GM23338 (cell line): Measurements from ENCODE around the gene LNPEP. TPM values are rescaled to one million over a fixed set of nuclear protein-coding genes. Genes with fewer than 3 reads are reported as not detected.

ENCODE experiments used
- ATAC-seq: fragments of 200-7000 bp; cut with Tn5 transposase; 3 replicates; pipeline ENCODE4 v1.9.1; 2020
- DNase-seq: peaks from one replicate; pipeline ENCODE4 v3.0.0-alpha.2; 2015; ENCODE audit warnings: low spot score
- H2AFZ ChIP-seq: fragments of 200-600 bp; sonication (generic); 2 replicates; pipeline ENCODE4 v1.8.0; 2016; ENCODE audit warnings: antibody characterized with exemption, mild to moderate bottlenecking, moderate library complexity
- H3F3A ChIP-seq: fragments of 200-600 bp; sonication (generic); replicated peaks from 2 replicates; pipeline ENCODE4 v1.8.0; 2017; ENCODE audit warnings: antibody characterized with exemption, mixed run types, low read depth
- H3K27ac ChIP-seq: fragments of 200-600 bp; sonication (generic); 2 replicates; pipeline ENCODE4 v1.6.1; 2016; ENCODE audit warnings: low read depth
- H3K27me3 ChIP-seq: fragments of 200-600 bp; sonication (generic); 2 replicates; pipeline ENCODE4 v1.8.0; 2016; ENCODE audit warnings: mild to moderate bottlenecking, mixed run types, moderate library complexity; ENCODE audit not compliant: insufficient read depth
- H3K36me3 ChIP-seq: fragments of 200-600 bp; sonication (generic); 2 replicates; pipeline ENCODE4 v1.8.0; 2016; ENCODE audit warnings: mild to moderate bottlenecking; ENCODE audit not compliant: insufficient read depth
- H3K4me1 ChIP-seq: fragments of 200-600 bp; sonication (generic); 2 replicates; pipeline ENCODE4 v1.8.0; 2016; ENCODE audit warnings: mild to moderate bottlenecking, moderate library complexity; ENCODE audit not compliant: insufficient read depth
- H3K4me2 ChIP-seq: fragments of 200-600 bp; sonication (generic); 2 replicates; pipeline ENCODE4 v1.7.1; 2017; ENCODE audit warnings: mixed run types
- H3K4me3 ChIP-seq: fragments of 200-600 bp; sonication (generic); 2 replicates; pipeline ENCODE4 v1.6.1; 2016; ENCODE audit warnings: mixed run types
- H3K79me2 ChIP-seq: fragments of 200-600 bp; sonication (generic); replicated peaks from 2 replicates; pipeline ENCODE4 v1.8.0; 2017; ENCODE audit warnings: mild to moderate bottlenecking; ENCODE audit not compliant: insufficient read depth
- H3K9me2 ChIP-seq: fragments of 200-600 bp; sonication (generic); 2 replicates; pipeline ENCODE4 v1.8.0; 2017; ENCODE audit not compliant: insufficient read depth
- H4K20me1 ChIP-seq: fragments of 200-600 bp; sonication (generic); replicated peaks from 2 replicates; pipeline ENCODE4 v1.8.0; 2017; ENCODE audit warnings: mild to moderate bottlenecking; ENCODE audit not compliant: insufficient read depth
- H3K27ac Mint-ChIP-seq: 2 replicates; pipeline ENCODE4 v1.8.0; 2020; ENCODE audit warnings: inconsistent platforms, mild to moderate bottlenecking, moderate library complexity, mixed read lengths
- H3K27me3 Mint-ChIP-seq: 3 replicates; pipeline ENCODE4 v1.8.0; 2022; ENCODE audit warnings: low read depth, mild to moderate bottlenecking, moderate library complexity, mixed read lengths, inconsistent platforms; ENCODE audit not compliant: insufficient read depth, poor library complexity
- H3K36me3 Mint-ChIP-seq: 3 replicates; pipeline ENCODE4 v1.8.0; 2021; ENCODE audit warnings: low read depth, mild to moderate bottlenecking, inconsistent platforms, moderate library complexity, mixed read lengths
- H3K4me1 Mint-ChIP-seq: 3 replicates; pipeline ENCODE4 v1.8.0; 2020; ENCODE audit warnings: mild to moderate bottlenecking, inconsistent platforms, mixed read lengths
- H3K4me3 Mint-ChIP-seq: 3 replicates; pipeline ENCODE4 v1.8.0; 2021; ENCODE audit warnings: moderate library complexity, mild to moderate bottlenecking, inconsistent platforms, mixed read lengths
- H3K9me3 Mint-ChIP-seq: 3 replicates; pipeline ENCODE4 v1.8.0; 2020; ENCODE audit warnings: moderate library complexity, mild to moderate bottlenecking, inconsistent platforms, mixed read lengths
- CREB1 ChIP-seq: fragments of 250-450 bp; sonication (Bioruptor Pico); IDR thresholded peaks from 2 replicates; pipeline ENCODE4 v1.5.0; 2020; ENCODE audit warnings: low read depth, mild to moderate bottlenecking, moderate library complexity
- CTCF ChIP-seq, 2 experiments: fragments of 200-600 bp in 1 of 2; sonication (generic) in 1 of 2; conservative IDR thresholded peaks; 2 replicates each; pipeline versions ENCODE4 v1.5.1 to v1.6.1; 2016 to 2017; ENCODE audit warnings: antibody characterized with exemption in 2 of 2, low read depth in 2 of 2, mild to moderate bottlenecking in 2 of 2, moderate library complexity in 1 of 2
- ETS1 ChIP-seq: IDR thresholded peaks from 2 replicates; pipeline ENCODE4 v1.6.1; 2016; ENCODE audit warnings: antibody characterized with exemption
- EZH2 ChIP-seq: fragments of 200-600 bp; sonication (generic); IDR thresholded peaks from one replicate; pipeline ENCODE4 v1.8.0; 2017; ENCODE audit warnings: antibody characterized with exemption, mild to moderate bottlenecking, low read depth; ENCODE audit not compliant: unreplicated experiment
- EZH2phosphoT487 ChIP-seq: fragments of 200-600 bp; sonication (generic); IDR thresholded peaks from one replicate; pipeline ENCODE4 v1.8.1; 2018; ENCODE audit warnings: antibody characterized with exemption; ENCODE audit not compliant: unreplicated experiment
- JUNB ChIP-seq: IDR thresholded peaks from one replicate; pipeline ENCODE4 v1.6.1; 2016; ENCODE audit warnings: antibody characterized with exemption; ENCODE audit not compliant: unreplicated experiment
- NANOG ChIP-seq: IDR thresholded peaks from 2 replicates; pipeline ENCODE4 v1.6.1; 2016; ENCODE audit warnings: antibody characterized with exemption, borderline replicate concordance
- POLR2AphosphoS5 ChIP-seq: IDR thresholded peaks from 2 replicates; pipeline ENCODE4 v1.6.1; 2016; ENCODE audit warnings: antibody characterized with exemption, low read depth
- STAT1 ChIP-seq: IDR thresholded peaks from one replicate; pipeline ENCODE4 v1.6.1; 2016; ENCODE audit warnings: antibody characterized with exemption; ENCODE audit not compliant: unreplicated experiment
- ZNF114 ChIP-seq: fragments of 250-450 bp; sonication (Bioruptor Pico); IDR thresholded peaks from 2 replicates; pipeline ENCODE4 v1.5.0; 2020; ENCODE audit warnings: mild to moderate bottlenecking, moderate library complexity
- ZNF331 ChIP-seq: fragments of 250-450 bp; sonication (Bioruptor Pico); IDR thresholded peaks from 2 replicates; pipeline ENCODE4 v1.5.0; 2020; ENCODE audit warnings: low read depth, mild to moderate bottlenecking, moderate library complexity
- polyA plus RNA-seq: library from polyadenylated mRNA; unstranded; fragments of >200 nt; fragmentation: Nextera tagmentation; extraction: Ambion mirVana; gene quantifications from 2 replicates; pipeline ENCODE4 v1.2.1, GENCODE V29; 2016
- total RNA-seq: library from RNA; depleted of rRNA; stranded (reverse); fragments of >200 nt; shearing (Covaris generic); gene quantifications from 2 replicates; pipeline ENCODE4 v1.2.3, GENCODE V29; 2014
- TF ChIP-seq, protein P1 (sequence below): IDR thresholded peaks from one replicate; pipeline ENCODE4 v1.6.1; 2018; ENCODE audit warnings: antibody characterized with exemption; ENCODE audit not compliant: unreplicated experiment
- TF ChIP-seq, protein P2 (sequence below): fragments of 250-450 bp; sonication (Bioruptor Pico); IDR thresholded peaks from 2 replicates; pipeline ENCODE4 v1.5.0; 2020; ENCODE audit warnings: mild to moderate bottlenecking, moderate library complexity

Gene LNPEP
- total and polyA plus RNA-seq, 2 experiments from 2014 or later, result 1.2 to 8.3 TPM

- Histone ChIP-seq H2AFZ (no peak overlapping the region), H3K27me3 (no peaks in the 10 kb centered on the region), H3K4me3 (no peak overlapping the region), H3K79me2 (no peaks in the 10 kb centered on the region), H3K4me1 (peaks cover 12% of the 10 kb centered on the region), H3F3A (no peaks in the 10 kb centered on the region), H3K4me2 (no peak overlapping the region), H3K9me2 (no peaks in the 10 kb centered on the region; the same call in 1 of the 2 replicates), H4K20me1 (no peaks in the 10 kb centered on the region), H3K27ac (no peak overlapping the region), H3K36me3 (no peaks in the 10 kb centered on the region)
- Mint-ChIP-seq H3K4me1 (peaks cover 11% of the 10 kb centered on the region), H3K36me3 (no peaks in the 10 kb centered on the region; the same call in 2 of the 3 replicates), H3K9me3 (no peaks in the 10 kb centered on the region), H3K27me3 (peaks cover 5% of the 10 kb centered on the region), H3K4me3 (no peak overlapping the region), H3K27ac (no peak overlapping the region)
- ATAC-seq (no peak), DNase-seq (no peak)
- TF ChIP-seq NANOG (no peak), POLR2AphosphoS5 (no peak), CTCF (conservative IDR thresholded peaks at IDR 0.05; ENCODE audit: low read depth in 2 of 2) (no peak), CREB1 (CRISPR knock-in tag) (no peak), JUNB (no peak), ZNF114 (CRISPR knock-in tag) (no peak), ZNF331 (CRISPR knock-in tag) (no peak), ETS1 (no peak), STAT1 (no peak), EZH2phosphoT487 (no peak), EZH2 (no peak)
- TF ChIP-seq, protein P1, sequence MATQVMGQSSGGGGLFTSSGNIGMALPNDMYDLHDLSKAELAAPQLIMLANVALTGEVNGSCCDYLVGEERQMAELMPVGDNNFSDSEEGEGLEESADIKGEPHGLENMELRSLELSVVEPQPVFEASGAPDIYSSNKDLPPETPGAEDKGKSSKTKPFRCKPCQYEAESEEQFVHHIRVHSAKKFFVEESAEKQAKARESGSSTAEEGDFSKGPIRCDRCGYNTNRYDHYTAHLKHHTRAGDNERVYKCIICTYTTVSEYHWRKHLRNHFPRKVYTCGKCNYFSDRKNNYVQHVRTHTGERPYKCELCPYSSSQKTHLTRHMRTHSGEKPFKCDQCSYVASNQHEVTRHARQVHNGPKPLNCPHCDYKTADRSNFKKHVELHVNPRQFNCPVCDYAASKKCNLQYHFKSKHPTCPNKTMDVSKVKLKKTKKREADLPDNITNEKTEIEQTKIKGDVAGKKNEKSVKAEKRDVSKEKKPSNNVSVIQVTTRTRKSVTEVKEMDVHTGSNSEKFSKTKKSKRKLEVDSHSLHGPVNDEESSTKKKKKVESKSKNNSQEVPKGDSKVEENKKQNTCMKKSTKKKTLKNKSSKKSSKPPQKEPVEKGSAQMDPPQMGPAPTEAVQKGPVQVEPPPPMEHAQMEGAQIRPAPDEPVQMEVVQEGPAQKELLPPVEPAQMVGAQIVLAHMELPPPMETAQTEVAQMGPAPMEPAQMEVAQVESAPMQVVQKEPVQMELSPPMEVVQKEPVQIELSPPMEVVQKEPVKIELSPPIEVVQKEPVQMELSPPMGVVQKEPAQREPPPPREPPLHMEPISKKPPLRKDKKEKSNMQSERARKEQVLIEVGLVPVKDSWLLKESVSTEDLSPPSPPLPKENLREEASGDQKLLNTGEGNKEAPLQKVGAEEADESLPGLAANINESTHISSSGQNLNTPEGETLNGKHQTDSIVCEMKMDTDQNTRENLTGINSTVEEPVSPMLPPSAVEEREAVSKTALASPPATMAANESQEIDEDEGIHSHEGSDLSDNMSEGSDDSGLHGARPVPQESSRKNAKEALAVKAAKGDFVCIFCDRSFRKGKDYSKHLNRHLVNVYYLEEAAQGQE, result no peak
- TF ChIP-seq, protein P2, sequence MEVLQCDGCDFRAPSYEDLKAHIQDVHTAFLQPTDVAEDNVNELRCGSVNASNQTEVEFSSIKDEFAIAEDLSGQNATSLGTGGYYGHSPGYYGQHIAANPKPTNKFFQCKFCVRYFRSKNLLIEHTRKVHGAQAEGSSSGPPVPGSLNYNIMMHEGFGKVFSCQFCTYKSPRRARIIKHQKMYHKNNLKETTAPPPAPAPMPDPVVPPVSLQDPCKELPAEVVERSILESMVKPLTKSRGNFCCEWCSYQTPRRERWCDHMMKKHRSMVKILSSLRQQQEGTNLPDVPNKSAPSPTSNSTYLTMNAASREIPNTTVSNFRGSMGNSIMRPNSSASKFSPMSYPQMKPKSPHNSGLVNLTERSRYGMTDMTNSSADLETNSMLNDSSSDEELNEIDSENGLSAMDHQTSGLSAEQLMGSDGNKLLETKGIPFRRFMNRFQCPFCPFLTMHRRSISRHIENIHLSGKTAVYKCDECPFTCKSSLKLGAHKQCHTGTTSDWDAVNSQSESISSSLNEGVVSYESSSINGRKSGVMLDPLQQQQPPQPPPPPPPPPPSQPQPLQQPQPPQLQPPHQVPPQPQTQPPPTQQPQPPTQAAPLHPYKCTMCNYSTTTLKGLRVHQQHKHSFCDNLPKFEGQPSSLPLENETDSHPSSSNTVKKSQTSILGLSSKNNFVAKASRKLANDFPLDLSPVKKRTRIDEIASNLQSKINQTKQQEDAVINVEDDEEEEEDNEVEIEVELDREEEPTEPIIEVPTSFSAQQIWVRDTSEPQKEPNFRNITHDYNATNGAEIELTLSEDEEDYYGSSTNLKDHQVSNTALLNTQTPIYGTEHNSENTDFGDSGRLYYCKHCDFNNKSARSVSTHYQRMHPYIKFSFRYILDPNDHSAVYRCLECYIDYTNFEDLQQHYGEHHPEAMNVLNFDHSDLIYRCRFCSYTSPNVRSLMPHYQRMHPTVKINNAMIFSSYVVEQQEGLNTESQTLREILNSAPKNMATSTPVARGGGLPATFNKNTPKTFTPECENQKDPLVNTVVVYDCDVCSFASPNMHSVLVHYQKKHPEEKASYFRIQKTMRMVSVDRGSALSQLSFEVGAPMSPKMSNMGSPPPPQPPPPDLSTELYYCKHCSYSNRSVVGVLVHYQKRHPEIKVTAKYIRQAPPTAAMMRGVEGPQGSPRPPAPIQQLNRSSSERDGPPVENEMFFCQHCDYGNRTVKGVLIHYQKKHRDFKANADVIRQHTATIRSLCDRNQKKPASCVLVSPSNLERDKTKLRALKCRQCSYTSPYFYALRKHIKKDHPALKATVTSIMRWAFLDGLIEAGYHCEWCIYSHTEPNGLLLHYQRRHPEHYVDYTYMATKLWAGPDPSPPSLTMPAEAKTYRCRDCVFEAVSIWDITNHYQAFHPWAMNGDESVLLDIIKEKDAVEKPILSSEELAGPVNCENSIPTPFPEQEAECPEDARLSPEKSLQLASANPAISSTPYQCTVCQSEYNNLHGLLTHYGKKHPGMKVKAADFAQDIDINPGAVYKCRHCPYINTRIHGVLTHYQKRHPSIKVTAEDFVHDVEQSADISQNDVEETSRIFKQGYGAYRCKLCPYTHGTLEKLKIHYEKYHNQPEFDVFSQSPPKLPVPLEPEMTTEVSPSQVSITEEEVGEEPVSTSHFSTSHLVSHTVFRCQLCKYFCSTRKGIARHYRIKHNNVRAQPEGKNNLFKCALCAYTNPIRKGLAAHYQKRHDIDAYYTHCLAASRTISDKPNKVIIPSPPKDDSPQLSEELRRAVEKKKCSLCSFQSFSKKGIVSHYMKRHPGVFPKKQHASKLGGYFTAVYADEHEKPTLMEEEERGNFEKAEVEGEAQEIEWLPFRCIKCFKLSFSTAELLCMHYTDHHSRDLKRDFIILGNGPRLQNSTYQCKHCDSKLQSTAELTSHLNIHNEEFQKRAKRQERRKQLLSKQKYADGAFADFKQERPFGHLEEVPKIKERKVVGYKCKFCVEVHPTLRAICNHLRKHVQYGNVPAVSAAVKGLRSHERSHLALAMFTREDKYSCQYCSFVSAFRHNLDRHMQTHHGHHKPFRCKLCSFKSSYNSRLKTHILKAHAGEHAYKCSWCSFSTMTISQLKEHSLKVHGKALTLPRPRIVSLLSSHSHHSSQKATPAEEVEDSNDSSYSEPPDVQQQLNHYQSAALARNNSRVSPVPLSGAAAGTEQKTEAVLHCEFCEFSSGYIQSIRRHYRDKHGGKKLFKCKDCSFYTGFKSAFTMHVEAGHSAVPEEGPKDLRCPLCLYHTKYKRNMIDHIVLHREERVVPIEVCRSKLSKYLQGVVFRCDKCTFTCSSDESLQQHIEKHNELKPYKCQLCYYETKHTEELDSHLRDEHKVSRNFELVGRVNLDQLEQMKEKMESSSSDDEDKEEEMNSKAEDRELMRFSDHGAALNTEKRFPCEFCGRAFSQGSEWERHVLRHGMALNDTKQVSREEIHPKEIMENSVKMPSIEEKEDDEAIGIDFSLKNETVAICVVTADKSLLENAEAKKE (CRISPR knock-in tag), result no peak
Observed at GRCh38 chr5:97071101-97071500, 135.2 kb downstream of the LNPEP start.
